Common myeloid progenitor, CD34-positive (primary cell): Measurements from ENCODE around the gene LRRC38. TPM values are rescaled to one million over a fixed set of nuclear protein-coding genes. Genes with fewer than 3 reads are reported as not detected.
A peak's percentile ranks its signal among the peaks of the same experiment; 100 is the strongest.
"Not testable (repeated sequence)": the region's sequence is repeated elsewhere in the genome, so short reads cannot be mapped to it uniquely, and the experiment has no call there.

Experiments used
- CTCF ChIA-PET: fragments of 350-600 bp; sonication (Branson Sonifier 250); formaldehyde crosslinking; loops from one replicate; lab custom pipeline; 2021; ENCODE audit warnings: antibody characterized with exemption; lab: Charles Lee
- POLR2A ChIA-PET: fragments of 350-600 bp; sonication (Branson Sonifier 250); formaldehyde crosslinking; loops from one replicate; lab custom pipeline; 2021; ENCODE audit warnings: antibody characterized with exemption; lab: Charles Lee
- DNase-seq, 3 donors: peaks; one replicate each; pipeline versions ENCODE4 v3.0.0 to v3.0.0-alpha.2; 2013
- H3K27ac ChIP-seq, 2 experiments: 1 replicate in 1 of 2; 2 replicates in 1 of 2; pipeline ENCODE4 v1.7.0; 2013; ENCODE audit warnings: inconsistent platforms in 2 of 2, low read length in 2 of 2, mild to moderate bottlenecking in 2 of 2, low read depth in 1 of 2, moderate library complexity in 1 of 2; ENCODE audit not compliant: severe bottlenecking in 2 of 2, insufficient read depth in 1 of 2, poor library complexity in 1 of 2
- H3K27me3 ChIP-seq, 5 experiments: replicated peaks in 2 of 5; 1 replicate in 3 of 5; 2 replicates in 2 of 5; pipeline versions ENCODE4 v1.6.1 to v1.7.0; 2013; ENCODE audit warnings: low read length in 4 of 5, mild to moderate bottlenecking in 2 of 5, moderate library complexity in 2 of 5, inconsistent platforms in 1 of 5; ENCODE audit not compliant: insufficient read depth in 5 of 5, control insufficient read depth in 4 of 5
- H3K36me3 ChIP-seq, 4 experiments: 1 replicate in 2 of 4; 2 replicates in 2 of 4; pipeline versions ENCODE4 v1.6.1 to v1.7.0; 2013; ENCODE audit warnings: low read length in 3 of 4, control low read depth in 1 of 4, mild to moderate bottlenecking in 1 of 4; ENCODE audit not compliant: control insufficient read depth in 4 of 4, insufficient read depth in 4 of 4
- H3K4me1 ChIP-seq, 4 experiments: 1 replicate in 3 of 4; 2 replicates in 1 of 4; pipeline versions ENCODE4 v1.6.1 to v1.7.1; 2013; ENCODE audit warnings: low read length in 3 of 4, mild to moderate bottlenecking in 3 of 4, control low read depth in 1 of 4, inconsistent platforms in 1 of 4, moderate library complexity in 1 of 4; ENCODE audit not compliant: control insufficient read depth in 4 of 4, insufficient read depth in 4 of 4; ENCODE audit errors: control extremely low read depth in 1 of 4
- H3K4me3 ChIP-seq, 7 experiments: 1 replicate in 4 of 7; 2 replicates in 3 of 7; pipeline versions ENCODE4 v1.5.1 to v1.7.0; 2013; ENCODE audit warnings: mild to moderate bottlenecking in 7 of 7, low read length in 6 of 7, moderate library complexity in 6 of 7, inconsistent platforms in 2 of 7, low read depth in 2 of 7, control low read depth in 1 of 7; ENCODE audit not compliant: insufficient read depth in 4 of 7, control insufficient read depth in 1 of 7; ENCODE audit errors: extremely low read depth in 1 of 7
- H3K9me3 ChIP-seq, 5 experiments: 1 replicate in 4 of 5; 2 replicates in 1 of 5; pipeline versions ENCODE4 v1.6.1 to v1.7.1; 2013; ENCODE audit warnings: low read length in 4 of 5, mild to moderate bottlenecking in 2 of 5, inconsistent platforms in 1 of 5, low read depth in 1 of 5, moderate library complexity in 1 of 5; ENCODE audit not compliant: control insufficient read depth in 4 of 5, insufficient read depth in 2 of 5; ENCODE audit errors: control extremely low read depth in 1 of 5
- WGBS: methylation state at CpG from one replicate; pipeline ENCODE4 v1.1.5; 2013; ENCODE audit not compliant: insufficient coverage; 5-methylcytosine and 5-hydroxymethylcytosine counted together
- polyA plus RNA-seq: library from polyadenylated mRNA; unstranded; fragments of 120-200 nt; gene quantifications from one replicate; pipeline ENCODE4 v1.2.1, GENCODE V29; 2013

Gene LRRC38
- polyA plus RNA-seq: 0.12 TPM

GRCh38 chr1:13513895-13514546 lies at the start of gene LRRC38:
TSS of gene LRRC38 (minus strand) at chr1:13514003. CDS start at chr1:13513593, 410 bp downstream.
- POLR2A ChIA-PET: no interaction called here
- CTCF ChIA-PET: interaction anchor here (1.3 kb wide), 1 partner anchor 10 kb away, joined by 4 read pairs; no protein-coding TSS in a partner anchor
- WGBS: 7% methylated on average over 23 of the region's 34 CpGs
- H3K36me3 ChIP-seq: no peaks in the 10 kb centered on the region
- H3K4me1 ChIP-seq: peaks cover 0 to 16% (median 6%) of the 10 kb centered on the region in 4 experiments
- peaks cover 21 to 91% (median 32%) of the 10 kb centered on the region in 5 experiments for H3K27me3 ChIP-seq
- H3K27ac ChIP-seq: no peak within 1 kb of the TSS
- peak; percentile 51 to 66 (median 63) for DNase-seq
- peak within 1 kb of the TSS in 4 of 7 experiments; percentile 6 to 54 (median 29) for H3K4me3 ChIP-seq
- H3K9me3 ChIP-seq: peaks cover 0 to 4% (median 3%) of the 10 kb centered on the region in 5 experiments

- peaks cover 0 to 17% (median 7%) of the 10 kb centered on the region in 5 experiments for H3K27me3 ChIP-seq
- CTCF ChIA-PET, POLR2A ChIA-PET, DNase-seq, H3K9me3 ChIP-seq, H3K4me3 ChIP-seq, H3K27ac ChIP-seq, H3K36me3 ChIP-seq, H3K4me1 ChIP-seq: not testable (repeated sequence)
- 97% methylated on average over 11 of the region's 11 CpGs for WGBS
These were observed 49.2 kb upstream of the LRRC38 start for GRCh38 chr1:13562981-13563380.

- H3K27me3 ChIP-seq: peaks cover 0 to 11% (median 0%) of the 10 kb centered on the region in 5 experiments
- no peaks in the 10 kb centered on the region for H3K36me3 ChIP-seq
- ChIA-PET CTCF (no interaction called here), POLR2A (no interaction called here)
- peaks cover 0 to 4% (median 0%) of the 10 kb centered on the region in 5 experiments for H3K9me3 ChIP-seq
- 98% methylated on average over 5 of the region's 6 CpGs for WGBS
- no peak overlapping the region for H3K4me3 ChIP-seq
- no peak overlapping the region for H3K27ac ChIP-seq
- H3K4me1 ChIP-seq: no peaks in the 10 kb centered on the region
- DNase-seq: no peak
These were observed 46.7 kb upstream of the LRRC38 start for GRCh38 chr1:13560541-13560940.

GRCh38 chr1:13556224-13556764 lies 42.5 kb upstream of the LRRC38 start:
- Histone ChIP-seq H3K36me3 (no peaks in the 10 kb centered on the region), H3K4me3 (no peak overlapping the region), H3K27me3 (peaks cover 0 to 7% (median 0%) of the 10 kb centered on the region in 5 experiments), H3K4me1 (no peaks in the 10 kb centered on the region), H3K27ac (no peak overlapping the region), H3K9me3 (peaks cover 0 to 4% (median 0%) of the 10 kb centered on the region in 5 experiments)
- ChIA-PET POLR2A (no interaction called here), CTCF (no interaction called here)
- WGBS: 73% methylated on average over 2 of the region's 6 CpGs
- DNase-seq: no peak

GRCh38 chr1:13554798-13555197 lies 41.0 kb upstream of the LRRC38 start:
- H3K9me3 ChIP-seq: peaks cover 0 to 4% (median 0%) of the 10 kb centered on the region in 5 experiments
- no peak for DNase-seq
- CTCF ChIA-PET: no interaction called here
- no peak overlapping the region for H3K27ac ChIP-seq
- POLR2A ChIA-PET: no interaction called here
- H3K4me1 ChIP-seq: no peaks in the 10 kb centered on the region
- H3K27me3 ChIP-seq: peaks cover 0 to 8% (median 3%) of the 10 kb centered on the region in 5 experiments
- H3K36me3 ChIP-seq: no peaks in the 10 kb centered on the region
- WGBS: 97% methylated on average over 28 of the region's 28 CpGs
- no peak overlapping the region for H3K4me3 ChIP-seq

- ChIA-PET POLR2A (no interaction called here), CTCF (no interaction called here)
- Histone ChIP-seq H3K4me1 (no peaks in the 10 kb centered on the region), H3K4me3 (no peak overlapping the region), H3K27ac (no peak overlapping the region), H3K36me3 (no peaks in the 10 kb centered on the region), H3K27me3 (peaks cover 0 to 16% (median 3%) of the 10 kb centered on the region in 5 experiments), H3K9me3 (no peaks in the 10 kb centered on the region)
- 90% methylated on average over 2 of the region's 4 CpGs for WGBS
- DNase-seq: no peak
These were observed 36.9 kb upstream of the LRRC38 start for GRCh38 chr1:13550663-13551062.

- no peak overlapping the region for H3K27ac ChIP-seq
These were observed 35.7 kb upstream of the LRRC38 start for GRCh38 chr1:13549521-13549920.

More at GRCh38 chr1:13549521-13549920, 35.7 kb upstream of the LRRC38 start:
- ChIA-PET CTCF (no interaction called here), POLR2A (no interaction called here)
- Histone ChIP-seq H3K9me3 (no peaks in the 10 kb centered on the region), H3K4me3 (no peak overlapping the region), H3K4me1 (no peaks in the 10 kb centered on the region), H3K36me3 (no peaks in the 10 kb centered on the region), H3K27me3 (peaks cover 0 to 16% (median 3%) of the 10 kb centered on the region in 5 experiments)
- 40% methylated on average over 1 of the region's 3 CpGs for WGBS
- DNase-seq: no peak
